NCI-H2029 treated with DMSO at 0.1 percent for 48 hours (cell line): ENCODE measurements around the gene RCOR1.
"Not testable (repeated sequence)": the region's sequence is repeated elsewhere in the genome, so short reads cannot be mapped to it uniquely, and the experiment has no call there.

Experiments used
- DNase-seq: peaks from one replicate; lab custom pipeline; 2025; lab: John Stamatoyannopoulos, UW

RCOR1 gene

DNA sequence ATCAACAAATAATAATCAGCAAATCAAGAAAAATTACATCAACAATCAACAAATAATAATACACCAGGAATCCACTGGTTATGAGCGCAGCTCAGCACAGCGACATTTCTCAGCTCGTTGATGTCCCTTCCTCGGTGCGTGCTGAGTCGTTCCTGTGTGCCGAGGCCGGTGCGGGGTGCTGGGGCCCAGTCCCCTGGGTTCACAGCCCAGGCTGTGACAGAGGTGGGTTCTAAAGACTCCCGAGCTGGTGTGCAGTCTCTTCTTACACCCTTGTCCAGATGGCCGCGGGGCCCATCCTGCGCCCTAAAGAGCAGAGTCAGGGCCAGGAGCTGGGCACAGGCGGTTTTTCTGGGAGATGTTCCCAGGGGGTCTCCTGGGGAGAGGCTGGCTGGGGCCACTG, 157.9 kb downstream of the RCOR1 start:
- DNase-seq: no peak

DNA sequence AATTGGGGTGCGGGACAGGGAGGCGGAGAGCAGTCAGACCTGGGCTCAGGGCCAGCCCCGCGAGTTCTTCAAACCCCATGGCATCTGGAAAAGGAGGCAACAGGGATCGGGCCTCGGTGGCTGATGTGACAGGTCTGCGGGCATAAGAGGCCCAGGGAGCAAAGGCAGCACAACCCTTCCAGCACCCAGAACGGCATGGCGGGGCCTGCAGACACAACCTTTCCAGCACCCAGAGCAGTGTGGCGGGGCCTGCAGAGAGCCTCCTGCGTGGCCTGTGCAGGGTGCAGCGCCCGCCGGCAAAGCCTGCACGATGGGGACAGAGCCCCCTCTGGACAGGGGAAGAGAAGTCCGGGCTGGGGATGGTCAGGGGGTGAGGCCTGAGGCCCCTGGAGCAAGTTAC, 158.6 kb downstream of the RCOR1 start:
- DNase-seq: no peak

DNA sequence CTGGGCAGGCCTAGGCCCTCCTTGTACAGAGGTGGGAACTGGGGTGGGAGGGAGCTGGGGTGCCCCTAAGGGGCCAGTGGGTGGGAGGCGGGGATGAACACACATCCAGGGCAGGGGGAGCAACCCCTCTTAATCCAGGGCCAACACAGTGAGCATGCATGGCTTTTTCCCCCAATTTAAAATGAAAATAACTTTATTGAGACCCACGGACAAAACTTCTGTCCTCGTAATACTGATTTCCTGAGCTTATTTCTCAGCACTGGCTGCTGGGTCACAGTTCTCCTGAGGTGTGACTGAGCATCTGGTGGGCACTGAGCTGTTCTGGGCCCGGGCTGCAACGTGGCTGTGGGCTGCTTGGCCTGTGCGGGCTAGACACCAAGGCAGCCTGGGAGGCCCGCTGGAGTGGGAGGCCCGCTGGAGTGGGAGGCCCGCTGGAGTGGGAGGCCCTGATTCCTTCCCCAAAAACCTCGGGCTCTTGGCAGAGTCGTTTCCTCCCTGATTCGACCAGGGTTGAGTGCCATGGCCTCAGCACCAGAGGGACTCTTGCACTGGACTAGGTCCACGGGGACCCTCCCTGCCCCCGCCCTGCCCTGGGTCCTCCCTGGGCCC, 159.9 kb downstream of the RCOR1 start:
- no peak for DNase-seq

DNA sequence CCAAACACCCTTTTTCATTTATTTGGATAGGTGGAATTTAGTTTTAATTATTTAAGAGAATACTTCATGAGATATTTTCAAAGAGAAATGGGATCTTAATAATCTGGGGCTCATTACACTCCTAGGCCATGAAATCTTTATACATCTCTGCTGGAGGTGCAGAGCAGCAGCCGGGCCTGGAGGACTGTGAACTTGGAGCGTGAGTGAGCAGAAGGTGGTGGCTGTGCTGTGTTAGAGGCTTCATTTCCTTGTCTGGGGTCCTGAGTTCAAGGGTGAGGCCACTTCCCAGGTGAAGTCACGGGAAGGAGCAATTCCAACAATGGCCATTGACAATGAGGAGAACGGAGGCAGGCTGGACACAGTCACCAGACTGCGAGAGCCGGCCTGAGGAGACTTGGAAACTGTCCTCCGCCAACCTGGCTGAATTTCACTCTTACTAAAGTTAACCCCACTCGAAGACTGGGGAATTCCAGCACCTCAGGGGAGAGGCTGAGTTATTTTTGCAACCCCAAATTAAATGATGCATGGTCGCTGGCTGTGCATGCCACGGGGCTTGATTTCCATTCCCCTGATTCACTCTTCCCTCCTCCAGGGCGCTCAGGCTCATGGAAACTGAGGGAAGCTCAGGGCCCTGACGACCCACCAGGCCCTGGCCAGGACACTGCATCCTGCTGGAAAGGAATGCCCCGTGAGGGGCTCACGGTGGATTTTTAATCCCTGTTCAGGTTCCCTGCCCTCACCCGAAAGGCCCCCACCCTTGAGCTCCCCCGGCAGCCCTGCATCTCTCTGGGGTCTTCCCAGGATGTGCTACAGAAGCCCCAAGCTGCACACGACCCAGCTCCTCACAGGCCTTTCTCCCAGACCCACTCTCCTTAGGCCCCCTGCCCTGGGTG, 162.2 kb downstream of the RCOR1 start:
- DNase-seq: no peak

DNA sequence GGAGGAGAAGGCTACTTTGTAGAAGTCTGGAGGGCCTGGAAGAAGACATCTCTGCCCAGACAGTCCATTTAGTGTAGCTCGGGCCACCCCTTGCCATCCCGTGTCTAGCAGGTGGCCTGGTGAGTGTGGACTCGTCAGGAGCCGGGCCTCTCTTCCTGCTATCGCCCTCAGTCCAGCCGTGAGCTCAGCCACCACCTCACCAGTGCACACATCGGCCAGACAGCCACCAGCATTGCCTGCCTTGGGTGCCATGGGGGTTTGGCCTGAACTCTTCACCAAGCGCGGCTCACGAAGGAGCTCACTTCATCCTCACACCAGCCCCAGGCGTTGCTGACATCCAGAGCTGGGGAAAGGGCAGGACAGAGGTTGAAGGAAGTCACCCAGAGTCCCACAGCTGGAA, 165.2 kb downstream of the RCOR1 start:
- no peak for DNase-seq

DNA sequence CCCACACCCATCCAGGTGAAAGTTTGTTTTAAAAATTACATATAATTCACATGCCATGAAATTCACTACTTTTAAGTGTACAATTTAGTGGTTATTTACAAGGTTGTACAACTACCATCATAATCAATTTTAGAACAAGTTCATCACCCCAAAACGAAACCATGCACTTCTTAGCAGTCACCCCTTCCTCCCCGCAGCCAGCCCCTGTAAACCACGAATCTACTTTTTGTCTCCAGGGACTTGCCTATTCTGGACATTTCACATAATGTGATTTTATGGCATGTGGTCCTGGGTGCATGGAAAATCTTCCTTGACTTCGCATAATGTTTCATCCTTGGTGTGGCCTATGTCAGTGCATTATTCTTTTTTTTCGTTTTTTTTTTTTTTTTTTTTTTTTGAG, 165.6 kb downstream of the RCOR1 start:
- DNase-seq: no peak

DNA sequence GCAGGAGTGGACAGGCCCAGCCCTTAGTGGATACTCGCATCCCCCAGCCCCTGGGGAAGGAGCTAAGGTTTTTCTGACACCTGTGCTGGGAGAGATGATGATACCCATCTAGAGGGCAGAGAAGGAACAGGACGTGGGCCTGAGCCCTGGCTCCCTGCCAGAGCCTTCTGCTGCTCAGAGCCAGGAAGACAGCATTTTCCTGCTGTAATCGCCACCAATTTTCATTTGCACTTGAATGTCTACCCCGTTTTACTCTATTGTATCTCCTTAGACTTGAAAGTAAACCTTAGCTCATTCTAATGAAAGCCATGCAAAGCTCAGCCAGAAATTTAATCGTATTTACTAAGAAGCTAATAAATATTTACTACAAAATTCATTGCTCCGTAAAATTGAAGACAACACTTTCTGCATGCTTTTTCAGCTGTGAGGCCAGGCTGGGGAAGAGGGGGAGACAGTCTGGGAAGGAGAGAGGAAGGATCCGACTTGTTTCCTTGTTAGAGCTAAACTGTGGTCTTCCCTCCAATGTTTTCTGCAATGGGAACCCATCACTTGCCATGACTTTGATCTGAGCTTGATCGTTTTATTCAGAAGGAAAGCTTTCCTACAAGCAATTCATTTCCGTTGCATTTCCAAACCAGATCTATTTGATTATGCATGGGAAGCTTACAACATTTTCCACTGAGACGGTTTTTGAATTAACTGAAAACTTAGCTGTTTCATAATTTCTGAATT, 167.2 kb downstream of the RCOR1 start:
- no peak for DNase-seq

DNA sequence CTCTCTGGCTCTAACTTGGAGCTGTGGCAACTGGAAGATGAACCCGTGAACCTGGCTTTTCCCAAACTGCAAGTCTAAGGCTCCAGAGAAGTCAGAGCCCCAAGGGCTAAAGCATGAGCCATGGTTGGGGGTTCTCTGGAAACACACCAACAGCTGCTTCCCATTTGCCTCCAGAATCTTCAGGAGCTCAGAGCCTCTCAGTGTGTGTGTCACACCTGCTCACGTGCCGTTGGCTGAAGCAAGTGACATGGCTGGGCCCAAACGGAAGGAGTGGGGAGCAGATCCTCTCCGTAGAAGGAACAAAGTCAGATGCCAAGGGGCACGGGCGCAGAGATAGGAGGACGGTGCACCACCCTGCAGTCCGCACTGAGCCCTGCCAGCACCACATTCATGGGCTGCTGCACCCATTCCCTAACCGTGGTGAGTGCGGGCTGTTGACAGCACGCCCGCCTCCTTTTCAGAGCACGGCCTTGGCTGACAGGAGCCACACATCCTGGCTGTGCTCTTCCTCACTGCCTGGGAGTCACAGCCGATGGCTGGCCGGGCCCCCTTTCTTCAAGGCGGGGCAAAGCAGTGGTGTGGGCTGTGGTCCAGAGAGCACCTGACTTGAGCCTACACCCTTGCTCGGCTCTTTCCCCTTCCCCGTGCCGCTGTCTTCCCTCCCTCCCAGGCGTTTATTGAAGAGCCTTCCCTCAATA, 168.2 kb downstream of the RCOR1 start:
- DNase-seq: no peak

DNA sequence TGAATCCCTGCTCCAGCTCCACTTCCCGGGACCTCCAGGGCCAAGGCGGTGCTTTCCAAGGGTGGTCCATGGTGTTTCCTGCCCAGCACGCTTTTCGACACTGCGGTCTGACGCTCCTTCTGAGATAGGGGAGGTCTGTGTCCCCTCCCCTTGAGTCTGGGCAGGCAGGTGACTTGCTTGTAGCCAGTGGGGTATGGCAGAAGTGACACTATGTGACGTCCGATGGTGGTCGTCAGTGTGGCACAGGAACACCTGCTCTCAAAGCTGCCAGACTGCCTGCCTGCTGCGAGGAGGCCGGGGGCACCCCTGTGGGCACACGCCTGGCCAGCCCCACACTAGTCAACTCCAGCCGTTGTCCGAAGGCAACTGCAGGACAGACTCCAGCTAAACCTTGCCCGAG, 168.8 kb downstream of the RCOR1 start:
- DNase-seq: no peak

DNA sequence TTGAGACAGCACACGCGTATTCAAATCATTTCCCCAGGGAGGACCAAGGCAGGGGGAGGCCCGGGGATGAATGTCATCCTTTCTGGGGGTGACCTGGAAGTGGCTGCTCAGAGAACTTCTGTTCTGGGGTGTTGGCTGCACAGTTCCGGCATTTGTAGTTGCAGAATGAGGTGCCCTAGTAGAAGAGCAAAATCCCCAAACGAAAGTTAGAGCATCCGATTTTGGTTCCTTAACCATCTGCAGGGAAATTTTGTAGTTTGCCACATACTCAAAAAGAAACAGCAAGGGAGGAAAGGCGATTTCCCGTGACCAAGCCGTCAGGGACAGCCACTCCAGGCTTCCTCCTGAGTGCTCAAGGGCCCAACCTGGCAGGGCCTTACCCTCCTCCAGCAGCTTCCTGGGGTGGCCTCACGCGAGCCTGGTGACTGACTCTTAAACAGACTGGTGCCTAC, 171.8 kb downstream of the RCOR1 start:
- no peak for DNase-seq

DNA sequence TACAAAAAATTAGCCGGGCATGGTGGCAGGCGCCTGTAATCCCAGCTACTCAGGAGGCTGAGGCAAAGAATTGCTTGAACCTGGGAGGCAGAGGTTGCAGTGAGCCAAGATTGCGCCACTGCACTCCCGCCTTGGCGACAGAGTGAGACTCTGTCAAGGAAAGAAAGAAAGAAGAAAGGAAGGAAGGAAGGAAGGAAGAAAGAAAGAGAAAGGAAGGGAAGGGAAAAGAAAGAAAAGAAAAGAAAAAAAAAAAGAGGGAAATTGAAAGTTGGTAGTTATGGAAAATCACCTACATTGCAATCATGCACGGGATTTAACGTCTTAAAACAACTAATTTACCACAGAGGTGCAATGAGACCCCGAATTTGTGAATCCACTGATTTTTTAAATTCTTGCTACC, 173.3 kb downstream of the RCOR1 start:
- DNase-seq: not testable (repeated sequence)

DNA sequence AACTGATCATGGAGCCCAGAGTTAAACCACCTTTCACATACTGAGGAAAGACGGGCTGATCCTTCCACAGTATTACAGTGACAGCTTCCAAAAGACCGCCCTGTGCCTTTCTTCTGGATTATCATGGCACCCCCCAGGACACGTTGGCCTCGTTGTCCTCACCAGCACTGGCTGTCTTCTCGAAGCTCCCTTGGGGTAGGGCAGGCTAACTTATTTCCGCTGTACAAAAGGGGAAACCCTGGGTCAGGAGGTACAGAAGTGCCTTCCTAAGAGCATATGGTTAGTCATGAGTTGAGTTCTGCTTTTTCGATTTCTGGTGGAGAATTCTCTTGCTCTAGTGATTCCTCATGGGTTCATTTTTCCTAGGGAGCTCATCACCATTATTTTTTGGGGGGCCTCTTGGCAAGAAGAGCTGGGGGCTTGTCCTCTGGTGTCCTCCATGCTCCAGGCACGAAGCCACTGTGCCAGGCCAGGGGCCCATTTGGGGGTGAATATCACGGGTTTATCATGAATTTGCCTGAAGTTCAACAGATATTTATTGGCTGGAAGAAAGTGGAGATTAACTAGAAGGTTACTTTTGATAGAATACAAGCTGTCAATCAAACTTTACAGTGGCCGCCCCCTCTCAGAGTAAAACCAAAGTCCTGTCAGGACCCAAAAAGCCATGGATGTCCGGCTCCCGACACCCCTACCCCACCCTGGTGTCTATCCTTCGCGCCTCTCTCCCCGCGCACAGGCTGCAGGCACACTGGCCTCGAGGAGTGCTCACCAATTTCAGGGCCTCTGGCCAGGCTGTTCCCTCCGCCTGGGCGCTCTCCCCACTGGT, 176.0 kb downstream of the RCOR1 start:
- DNase-seq: no peak

DNA sequence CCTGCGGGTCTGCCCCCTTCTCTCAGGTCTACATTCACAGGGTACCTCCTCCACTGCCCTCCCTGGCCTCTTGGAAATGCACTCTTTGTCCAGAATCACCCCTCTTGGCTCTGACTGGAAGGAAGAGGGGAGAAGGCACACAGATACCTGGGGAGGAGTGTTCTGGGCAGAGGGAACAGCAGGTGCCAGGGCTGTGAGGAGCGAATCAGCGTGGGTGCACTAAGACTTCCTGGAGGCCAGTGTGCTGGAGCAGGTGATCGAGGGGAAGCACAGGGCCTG, 176.5 kb downstream of the RCOR1 start:
- DNase-seq: no peak

DNA sequence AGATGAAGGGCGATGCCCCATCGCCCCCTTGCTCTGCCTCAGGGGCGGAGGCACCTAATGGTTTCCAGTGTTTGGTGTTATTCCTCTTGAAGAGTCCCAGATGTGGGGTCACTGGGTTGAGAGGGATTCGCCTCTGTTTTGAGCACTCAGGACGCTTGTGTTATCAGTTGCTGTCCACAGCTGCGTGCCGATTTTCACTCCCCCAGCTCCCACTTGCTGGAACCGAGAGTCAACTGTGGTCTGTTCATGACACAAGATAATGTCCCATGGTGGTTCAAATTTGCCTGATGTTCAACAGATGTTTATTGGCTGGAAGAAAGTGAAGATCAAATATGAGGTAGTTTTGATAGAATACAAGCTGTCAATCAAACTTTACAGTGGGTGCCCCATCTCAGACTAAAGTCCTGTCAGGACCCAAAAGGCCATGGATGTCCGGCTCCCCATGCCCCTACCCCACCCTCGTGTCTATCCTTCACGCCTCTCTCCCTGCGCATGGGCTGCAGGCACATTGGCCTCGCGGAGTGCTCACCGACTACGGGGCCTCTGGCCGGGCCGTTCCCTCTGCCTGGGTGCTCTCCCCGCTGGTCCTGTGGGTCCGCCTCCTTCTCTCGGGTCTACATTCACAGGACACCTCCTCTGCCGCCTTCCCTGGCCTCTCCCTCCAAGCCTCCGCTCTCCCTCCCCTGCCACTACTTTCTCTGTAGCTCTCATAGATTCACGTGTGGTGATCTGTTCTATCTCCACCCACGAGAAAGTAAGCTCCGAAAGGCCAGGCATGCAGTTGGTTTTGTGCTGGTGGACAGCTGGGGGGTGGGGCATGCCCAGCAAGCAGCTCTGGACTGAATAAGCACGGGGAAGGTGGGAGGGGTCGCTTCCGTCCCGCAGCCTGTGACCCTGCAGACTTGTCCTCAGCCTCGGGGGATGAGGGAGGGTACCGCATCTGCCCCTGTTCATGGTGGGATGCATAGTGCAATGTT, 178.0 kb downstream of the RCOR1 start:
- no peak for DNase-seq

DNA sequence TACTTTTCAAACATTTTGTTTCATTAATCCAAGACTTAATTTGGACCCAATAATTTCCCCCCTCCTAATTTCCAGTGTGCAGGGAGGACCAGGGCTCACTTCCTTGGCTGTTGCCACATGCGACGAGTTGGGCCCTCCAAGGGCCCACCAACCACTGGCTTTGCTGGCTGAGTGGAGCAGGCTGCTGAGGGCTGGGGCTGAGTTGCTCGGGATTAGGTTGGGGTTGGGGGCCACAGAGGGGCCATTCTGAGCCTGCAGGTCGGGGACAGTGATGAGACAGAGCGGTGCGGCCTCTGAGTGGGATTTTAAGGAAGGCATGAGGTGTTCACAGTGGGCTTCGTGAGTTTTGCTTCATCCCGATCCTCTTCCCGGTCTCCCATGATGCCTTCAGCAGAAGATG, 178.7 kb downstream of the RCOR1 start:
- DNase-seq: no peak

DNA sequence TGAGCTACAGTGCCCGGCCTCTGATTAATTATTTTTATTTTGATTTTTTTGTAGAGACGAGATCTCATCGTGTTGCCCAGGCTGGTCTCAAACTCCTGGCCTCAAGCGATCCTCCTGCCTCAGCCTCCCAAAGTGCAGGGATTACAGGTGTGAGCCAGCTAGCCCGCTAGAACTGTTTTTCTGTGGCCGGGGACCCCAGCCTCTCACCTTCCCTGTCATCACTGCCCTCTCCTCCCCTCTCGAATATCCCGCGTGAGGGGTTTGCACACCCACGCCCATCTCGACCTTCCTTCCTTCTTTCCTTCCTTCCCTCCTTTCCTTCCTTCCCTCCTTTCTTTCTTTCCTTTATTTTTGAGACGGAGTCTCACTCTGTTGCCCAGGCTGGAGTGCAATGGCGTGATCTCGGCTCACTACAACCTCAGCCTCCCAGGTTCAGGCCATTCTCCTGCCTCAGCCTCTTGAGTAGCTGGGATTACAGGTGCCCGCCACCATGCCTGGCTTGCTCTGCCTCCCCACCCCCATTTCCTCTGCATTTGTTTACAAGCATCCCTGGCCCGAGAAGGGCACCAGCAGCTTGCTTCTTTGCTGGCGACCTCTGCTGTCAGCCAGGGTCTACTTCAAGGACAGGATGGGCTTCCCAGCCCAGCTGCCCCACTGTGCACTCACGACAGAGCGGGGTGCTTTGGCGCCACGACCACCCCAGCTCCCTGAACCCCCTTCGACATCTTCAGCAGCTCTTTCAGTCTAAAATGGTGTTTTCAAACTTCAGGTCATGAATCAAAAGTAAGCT, 180.5 kb downstream of the RCOR1 start:
- DNase-seq: no peak

DNA sequence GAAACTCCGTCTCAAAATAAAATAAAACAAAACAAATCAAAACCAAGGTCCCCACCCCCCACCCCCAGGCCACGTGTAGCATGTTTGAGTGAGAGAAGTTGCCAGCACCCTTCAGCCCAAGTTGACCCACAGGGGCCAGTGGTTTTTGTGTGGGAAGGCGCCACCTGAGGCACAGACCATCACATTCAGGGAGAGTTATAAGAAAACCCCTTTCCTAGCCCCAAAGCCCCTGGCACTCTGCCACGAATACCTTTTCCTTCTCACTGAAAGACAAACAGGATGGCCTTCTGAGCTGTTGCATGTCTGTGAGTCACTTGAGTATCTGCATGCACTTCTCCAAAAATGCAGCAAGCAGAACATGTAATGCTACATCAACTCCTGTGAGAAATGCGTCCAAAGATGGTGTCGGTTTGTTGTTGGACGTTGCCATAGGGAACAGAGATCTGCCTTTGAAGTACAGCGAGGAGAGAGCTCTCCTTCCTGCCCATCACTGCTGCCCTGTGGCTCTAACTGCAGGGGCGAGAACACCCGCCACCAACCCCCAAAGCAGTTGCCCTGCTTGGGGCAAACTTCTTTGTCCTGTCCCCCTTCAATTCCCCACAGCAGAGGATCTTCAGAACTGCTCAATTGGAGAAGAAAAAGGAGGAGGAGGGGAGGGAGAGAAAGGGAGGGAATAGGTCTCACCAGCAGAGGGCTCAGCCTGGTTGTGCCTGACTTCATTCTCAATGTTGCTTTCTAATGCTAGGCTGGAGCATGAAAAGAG, 182.1 kb downstream of the RCOR1 start:
- DNase-seq: no peak

DNA sequence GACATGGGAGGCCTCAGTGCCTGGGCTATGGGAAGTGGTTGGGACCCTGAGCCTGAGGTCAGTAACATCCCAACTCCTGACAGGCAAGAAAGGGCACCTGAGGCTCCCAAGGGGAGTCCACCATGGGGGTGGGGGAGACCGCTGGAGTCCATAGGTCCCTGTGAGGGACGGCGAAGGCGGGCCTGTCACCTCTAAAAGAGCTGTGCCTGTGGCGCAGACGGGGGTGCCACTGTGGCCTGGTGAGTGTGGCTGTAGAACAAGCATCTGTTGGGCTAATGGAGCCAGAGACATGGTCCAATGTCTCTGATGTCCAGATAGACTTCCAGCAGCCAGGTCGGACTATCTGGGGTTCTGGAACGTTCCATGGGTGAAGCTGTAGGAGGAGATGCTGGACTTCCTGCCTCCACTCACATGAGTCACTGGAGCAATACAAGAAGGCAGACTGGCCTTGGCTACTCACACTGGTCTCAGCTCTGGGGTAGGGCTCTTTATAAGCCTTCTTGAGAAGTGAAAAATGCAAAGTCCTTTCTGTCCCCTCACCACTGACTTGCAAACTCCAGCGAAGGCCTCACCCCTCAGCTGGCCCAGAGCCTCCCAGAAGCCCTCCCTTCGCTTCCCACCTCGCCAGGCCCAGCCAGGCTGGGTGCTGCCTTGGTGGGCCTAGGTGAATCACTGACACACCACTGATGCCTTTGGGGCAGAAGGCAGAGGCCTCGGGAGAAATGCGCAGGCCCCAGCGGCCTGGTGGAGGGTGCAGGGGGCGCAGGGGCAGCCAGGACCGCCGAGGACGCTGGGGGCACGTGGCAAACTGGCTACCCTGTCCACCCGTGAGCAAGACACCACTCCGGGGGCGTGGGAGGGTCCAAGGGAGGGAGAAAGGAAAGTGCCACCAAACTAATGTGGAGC, 183.7 kb downstream of the RCOR1 start:
- DNase-seq: no peak
